GM10266 (cell line): ENCODE data around the gene THAP10.

Source experiments
- DNase-seq: peaks from one replicate; pipeline ENCODE4 v3.0.0; 2012; ENCODE audit errors: extremely low spot score
- TF ChIP-seq, protein P1 (sequence below): IDR thresholded peaks from 2 replicates; pipeline ENCODE4 v1.5.1; 2012; ENCODE audit warnings: mild to moderate bottlenecking, low read depth; ENCODE audit not compliant: control insufficient read depth, insufficient read depth; ENCODE audit errors: missing control alignments

Gene THAP10

GRCh38 chr15:70907784-70908471, 15.7 kb upstream of the THAP10 start:
- TF ChIP-seq, protein P1, sequence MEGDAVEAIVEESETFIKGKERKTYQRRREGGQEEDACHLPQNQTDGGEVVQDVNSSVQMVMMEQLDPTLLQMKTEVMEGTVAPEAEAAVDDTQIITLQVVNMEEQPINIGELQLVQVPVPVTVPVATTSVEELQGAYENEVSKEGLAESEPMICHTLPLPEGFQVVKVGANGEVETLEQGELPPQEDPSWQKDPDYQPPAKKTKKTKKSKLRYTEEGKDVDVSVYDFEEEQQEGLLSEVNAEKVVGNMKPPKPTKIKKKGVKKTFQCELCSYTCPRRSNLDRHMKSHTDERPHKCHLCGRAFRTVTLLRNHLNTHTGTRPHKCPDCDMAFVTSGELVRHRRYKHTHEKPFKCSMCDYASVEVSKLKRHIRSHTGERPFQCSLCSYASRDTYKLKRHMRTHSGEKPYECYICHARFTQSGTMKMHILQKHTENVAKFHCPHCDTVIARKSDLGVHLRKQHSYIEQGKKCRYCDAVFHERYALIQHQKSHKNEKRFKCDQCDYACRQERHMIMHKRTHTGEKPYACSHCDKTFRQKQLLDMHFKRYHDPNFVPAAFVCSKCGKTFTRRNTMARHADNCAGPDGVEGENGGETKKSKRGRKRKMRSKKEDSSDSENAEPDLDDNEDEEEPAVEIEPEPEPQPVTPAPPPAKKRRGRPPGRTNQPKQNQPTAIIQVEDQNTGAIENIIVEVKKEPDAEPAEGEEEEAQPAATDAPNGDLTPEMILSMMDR: no peak
- no peak for DNase-seq

DNA sequence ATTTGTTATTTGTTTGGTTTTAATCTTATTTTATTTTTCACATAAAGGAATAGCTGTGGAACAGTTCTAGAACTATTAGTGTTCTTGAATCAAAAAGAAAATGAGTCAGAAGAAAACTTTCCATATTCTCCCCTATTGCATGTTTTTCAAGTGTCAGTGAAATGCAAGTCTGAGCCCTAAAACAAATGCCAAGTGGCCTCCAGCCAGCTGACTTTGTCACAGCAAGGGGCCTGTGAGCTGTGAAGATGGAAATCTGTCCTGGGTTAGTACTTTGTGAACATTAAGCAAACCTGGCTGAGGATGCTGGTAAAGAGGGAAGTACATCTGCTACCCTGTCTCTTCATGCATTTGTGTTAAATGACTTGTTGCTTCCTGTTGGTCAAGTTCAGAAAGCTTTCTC, 14.6 kb upstream of the THAP10 start:
- no peak for DNase-seq
- TF ChIP-seq, protein P1: no peak

GRCh38 chr15:70902107-70902506, 9.9 kb upstream of the THAP10 start:
- DNase-seq: no peak
- TF ChIP-seq, protein P1: no peak

- TF ChIP-seq, protein P1: peak; percentile 65
- DNase-seq: peak; percentile 32
Observed at GRCh38 chr15:70892912-70893560, 803 bp upstream of the THAP10 start.

- TF ChIP-seq, protein P1: no peak
- DNase-seq: no peak
Observed at GRCh38 chr15:70882361-70882760, 9.9 kb downstream of the THAP10 start.

- DNase-seq: no peak
- TF ChIP-seq, protein P1: no peak
Observed at GRCh38 chr15:70880781-70881180, 11.5 kb downstream of the THAP10 start.

- DNase-seq: no peak
- TF ChIP-seq, protein P1: no peak
Observed at GRCh38 chr15:70879401-70879800, 12.8 kb downstream of the THAP10 start.
